ENCODE data around the gene DLX2.

DLX2 gene

DNA sequence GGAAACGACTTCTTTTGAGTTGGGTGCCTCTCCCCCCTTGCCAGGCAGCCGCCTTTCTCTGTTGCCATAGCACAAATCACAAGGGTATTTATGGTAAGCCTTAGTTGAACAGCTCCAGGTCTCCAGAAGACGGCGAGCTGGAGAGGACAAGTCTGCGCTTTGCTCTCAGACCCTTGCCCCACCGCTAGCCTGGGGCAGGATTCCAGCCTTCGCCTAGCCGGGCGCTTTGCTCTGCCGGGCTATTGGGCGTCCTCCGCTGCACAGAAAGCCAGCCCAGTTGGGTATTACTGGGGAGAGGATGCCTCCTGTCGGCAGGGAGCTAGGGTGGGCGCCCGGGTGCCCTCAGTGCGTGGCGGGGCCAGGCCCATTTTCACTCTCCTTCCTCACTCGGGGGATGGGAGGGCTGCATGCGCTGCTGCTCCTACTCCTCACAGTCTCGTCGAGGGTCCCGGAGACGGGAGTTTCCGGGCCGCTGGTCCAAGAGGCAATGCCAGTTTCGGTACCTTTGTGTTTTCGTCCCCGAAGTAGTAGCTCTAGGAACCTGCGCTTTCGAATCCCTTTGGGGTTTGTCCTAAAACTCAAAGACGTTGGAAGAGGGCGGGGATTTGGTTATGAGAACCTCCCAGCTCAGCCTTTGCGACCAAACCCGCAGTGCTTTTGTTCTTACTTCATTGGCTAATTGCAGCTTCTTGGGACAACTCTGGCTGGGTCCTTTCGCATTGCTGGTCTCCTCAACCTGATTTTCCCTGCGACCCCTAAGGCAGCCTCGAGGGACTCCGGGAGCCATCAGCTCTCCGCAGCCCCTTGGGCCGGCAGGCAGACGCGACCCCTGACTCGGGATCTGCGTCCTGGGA is 3.6 kb upstream of the DLX2 start:
- no peak for DNase-seq

DNA sequence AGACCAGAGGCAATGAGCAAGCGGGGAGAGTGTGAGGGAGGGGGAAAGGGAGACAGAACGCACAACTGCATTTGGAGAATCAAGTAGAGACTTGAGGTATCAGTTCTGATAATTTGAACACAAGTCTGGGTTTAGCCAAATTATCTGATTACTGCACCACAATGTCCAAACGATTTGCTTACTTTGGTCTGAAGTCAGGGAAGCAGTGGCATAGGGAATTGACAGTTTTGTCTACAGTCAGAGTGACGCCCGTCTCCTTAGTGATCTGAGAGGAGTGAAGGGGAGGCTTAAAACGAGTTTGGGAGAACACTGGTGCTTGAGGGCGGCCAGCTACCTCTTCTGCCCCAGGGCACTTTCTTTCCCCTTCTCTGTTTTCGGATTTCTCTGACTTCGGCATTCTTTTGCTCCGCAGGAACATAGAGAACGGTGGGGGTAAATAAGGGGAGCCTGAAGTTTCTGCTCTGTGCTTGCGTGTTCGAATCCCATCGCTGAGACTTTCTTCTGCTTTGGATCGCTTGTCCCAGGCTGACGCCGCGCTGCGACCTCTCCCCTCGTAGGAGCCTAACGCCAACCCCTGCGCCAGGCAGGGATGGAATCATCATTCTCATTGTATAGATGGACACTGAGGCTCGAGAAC is 2.9 kb upstream of the DLX2 start:
- no peak for DNase-seq

DNA sequence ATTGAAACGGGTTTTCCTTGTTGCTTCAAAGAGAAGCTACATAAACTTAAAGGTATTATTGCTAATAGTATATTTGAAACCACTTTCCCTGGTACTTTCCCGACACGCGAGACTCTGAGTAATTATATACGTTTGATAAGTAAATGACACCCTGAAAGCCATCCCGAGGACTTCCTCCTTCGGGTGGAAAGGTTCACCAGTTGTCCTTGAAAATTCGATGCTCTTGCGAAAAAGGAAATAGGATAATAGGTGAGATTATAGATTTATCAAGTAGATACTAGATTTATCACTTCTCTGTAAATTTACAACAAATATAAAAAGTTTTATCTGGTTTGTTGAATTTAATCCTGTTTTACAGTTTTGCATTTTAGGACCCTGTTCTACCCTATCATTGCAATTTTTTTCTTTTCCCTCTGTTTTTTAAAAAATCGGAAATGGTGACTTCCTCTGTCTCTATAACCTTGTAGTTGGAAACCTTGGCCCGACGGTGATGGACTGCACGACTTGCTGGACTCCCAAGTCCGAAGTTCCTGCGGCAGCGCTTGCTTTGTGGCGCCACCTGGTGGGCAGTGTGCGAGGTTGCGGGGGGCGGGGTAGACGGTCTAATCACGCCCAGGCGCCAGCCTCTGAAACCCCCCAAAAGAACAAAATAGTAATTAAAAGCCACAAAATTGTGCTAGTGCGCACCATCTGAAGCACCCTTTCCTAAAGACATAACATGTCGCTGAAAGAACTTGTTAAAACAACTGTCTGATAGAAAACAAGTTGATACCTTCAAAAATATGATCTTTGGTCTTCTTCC is 972 bp upstream of the DLX2 start:
- DNase-seq = peak; percentile 51

DNA sequence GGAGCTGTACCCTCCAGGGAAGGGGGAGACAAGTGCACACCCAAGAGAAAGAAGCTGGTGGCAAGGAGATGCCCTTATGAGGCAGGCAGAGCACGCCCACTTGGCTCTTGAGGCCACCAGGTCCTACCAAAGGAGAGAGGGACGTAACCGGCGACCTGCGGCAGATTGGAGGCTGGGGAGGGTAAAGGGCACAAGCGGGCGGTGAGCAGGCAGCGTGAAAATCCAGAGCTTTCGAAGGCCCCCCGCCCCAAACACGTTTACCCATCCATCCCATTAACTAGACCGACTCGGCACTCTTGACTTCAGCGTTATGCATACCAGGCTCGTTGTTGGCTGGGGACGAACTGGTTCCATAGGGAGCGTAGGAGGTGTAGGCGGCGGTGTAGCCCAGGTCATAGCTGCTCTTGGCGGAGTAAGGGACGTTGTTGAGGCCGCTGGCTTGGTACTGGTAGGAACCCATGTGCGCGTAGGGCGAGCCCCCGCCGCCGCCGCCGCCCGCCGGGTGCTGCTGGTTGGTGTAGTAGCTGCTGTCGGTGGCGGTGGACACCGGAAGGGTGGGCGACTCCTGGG is 794 bp downstream of the DLX2 start:
- no peak for DNase-seq

DNA sequence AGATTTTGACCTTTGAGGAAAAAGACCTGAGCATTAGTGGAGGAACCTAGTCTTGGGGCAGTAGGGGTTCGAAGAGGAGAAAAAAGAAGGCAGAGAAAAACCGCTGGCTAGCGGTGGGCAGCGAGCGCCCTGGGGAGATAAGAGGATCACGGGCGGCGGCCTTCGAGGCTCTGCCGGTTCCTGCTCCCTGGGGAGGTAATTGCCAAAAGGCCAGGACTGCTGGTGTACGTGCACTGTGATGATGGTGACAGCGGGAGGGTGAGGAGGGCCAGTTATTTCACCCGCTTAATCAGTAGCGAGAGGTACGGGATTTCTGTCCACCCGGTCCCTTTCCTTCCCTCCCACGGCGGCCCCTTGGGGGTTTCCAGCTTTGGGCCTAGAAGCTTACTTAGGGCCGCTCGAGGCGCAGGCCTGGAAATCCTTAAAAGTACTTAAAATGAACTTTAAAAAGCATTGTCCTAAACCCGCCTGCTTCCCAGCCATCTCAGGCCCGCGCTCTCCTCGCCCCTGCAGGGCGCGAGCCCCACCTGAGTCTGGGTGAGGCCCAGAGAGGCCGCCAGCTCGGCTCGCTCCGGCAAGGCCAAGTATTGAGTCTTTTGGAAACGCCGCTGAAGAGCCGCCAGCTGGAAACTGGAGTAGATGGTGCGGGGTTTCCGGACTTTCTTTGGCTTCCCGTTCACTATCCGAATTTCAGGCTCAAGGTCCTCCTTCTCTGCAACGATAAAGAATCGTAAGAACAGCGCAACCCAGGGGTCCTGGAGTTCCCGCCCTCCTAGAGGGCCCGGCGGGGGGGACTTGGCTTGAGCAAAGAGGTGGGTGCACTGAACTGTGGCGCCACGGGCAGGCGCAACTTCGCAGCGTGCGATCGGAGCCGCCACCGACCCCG is 1.5 kb downstream of the DLX2 start:
- no peak for DNase-seq

DNA sequence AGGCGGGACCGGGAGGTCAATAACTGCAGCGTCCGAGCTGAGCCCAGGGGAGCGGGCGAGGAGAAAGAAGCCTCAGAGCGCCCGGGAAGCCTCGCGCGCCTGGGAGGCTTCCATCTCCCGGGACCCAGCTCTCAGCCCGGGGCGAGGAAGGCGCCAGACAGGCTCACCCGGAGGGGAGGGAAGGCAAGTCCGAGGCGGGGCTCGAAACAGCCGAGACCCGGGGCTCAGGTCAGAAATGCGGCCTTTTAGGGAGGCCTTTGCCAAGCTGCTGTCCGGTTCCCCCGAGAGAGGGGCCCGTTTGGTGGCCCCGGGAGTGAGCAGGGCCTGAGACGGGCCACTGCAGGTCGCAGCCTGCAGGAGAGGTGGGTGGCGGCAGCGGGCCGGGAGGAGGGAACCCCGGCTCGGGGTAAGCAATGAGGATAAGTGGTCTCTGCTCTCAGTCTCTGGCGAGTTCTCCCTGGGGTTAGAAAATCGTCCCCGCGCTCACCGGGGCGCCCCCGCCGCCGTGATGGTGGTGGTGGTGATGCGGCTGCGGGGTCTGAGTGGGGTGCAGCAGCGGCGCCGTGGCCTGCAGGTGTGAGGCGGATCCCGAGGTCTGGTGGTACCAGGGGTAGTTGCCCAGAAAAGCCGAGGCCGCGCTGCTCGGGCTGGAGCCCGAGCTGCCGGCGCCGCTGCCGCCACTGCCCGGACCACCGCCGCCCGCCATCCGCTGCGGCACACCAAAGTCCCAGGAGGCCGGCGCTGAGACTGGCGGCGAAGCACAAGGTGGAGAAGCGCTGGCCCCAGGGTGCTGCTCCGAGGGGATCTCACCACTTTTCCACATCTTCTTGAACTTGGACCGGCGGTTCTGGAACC is 2.4 kb downstream of the DLX2 start:
- no peak for DNase-seq

DNA sequence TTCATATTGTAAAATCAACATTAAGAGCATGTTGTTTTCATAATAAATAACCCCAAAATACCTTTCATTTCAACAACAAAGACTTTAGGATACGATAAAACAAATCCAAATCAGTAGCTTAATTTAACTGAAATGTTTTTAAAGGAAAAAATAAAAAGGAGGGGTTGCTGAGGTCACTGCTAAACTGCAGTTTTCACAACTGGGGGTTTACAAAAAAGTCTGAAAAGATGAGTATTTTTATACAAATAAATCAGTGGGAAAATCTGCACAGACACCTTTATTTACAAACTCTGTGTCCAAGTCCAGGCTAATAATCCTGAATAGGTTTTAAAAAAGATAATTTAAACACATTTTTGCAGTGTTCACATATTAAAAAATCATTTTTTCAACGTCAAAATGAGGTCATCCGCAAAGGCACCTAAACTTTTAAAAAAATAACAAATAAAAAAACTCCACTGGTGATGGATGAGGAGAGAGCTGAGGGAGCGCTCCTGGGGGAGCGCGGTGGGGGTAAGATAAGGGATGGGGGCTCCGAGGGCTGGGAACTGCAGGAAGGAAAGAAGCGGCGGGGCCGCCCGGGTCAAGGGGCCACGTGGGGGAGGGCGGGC is 3.1 kb downstream of the DLX2 start:
- DNase-seq = no peak

DNA sequence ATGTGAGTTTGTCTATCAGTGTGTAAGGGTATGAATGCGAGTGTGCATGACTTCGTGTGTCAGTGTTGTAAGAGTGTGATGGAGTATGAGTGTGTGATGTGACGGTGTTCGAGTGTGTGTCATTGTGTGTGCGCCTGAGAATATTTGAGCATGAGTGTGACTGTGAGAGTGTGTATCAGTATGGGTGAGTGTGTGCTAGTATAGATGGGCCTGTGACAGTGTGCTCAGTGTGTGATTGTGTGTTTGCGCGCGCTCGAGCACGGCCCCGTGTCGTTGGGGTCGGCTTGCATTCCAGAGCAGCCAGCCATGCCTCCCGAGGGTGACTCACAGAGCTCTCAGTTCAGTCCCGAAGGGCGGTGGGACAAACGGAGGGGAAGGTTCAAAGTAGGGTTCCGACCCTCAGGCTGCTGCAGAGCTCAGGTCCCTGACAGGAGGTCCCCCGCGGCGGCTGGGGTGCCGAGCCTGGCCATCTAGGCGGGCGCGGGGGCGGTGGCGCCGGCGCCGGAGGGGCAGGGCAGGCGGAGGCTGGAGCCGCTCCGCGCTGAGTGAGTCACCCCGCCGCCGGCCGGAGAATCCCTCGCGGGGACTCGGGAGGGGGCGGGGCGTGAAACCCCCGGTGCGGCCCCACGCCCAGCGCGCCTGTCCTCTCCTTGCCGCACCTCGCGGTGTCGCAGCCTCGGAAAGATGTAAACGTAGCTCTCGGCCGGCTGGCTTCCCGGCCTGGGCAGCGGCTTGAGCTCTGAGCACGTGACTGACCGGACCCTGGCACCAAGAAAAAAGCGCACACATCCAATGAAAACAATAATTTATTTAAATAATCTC is 3.8 kb downstream of the DLX2 start:
- no peak for DNase-seq

DNA sequence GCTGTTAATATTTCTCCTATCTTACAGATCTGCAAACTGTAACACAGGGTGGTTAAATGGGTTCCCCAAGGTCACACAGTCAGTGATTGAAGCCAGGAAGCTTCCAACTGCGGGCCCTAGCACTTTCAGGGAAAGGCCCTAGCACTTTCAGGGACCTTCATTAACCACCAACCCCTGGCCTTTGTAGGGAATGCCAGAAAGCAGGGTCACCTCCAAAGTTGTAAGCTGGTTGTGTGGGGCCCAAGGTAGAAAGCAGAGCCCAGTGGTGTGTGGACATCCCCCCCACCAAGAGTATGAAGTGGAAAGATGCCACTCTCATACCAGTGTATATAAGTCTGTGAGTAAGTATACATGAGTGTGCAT is 4.4 kb downstream of the DLX2 start:
- no peak for DNase-seq

DNA sequence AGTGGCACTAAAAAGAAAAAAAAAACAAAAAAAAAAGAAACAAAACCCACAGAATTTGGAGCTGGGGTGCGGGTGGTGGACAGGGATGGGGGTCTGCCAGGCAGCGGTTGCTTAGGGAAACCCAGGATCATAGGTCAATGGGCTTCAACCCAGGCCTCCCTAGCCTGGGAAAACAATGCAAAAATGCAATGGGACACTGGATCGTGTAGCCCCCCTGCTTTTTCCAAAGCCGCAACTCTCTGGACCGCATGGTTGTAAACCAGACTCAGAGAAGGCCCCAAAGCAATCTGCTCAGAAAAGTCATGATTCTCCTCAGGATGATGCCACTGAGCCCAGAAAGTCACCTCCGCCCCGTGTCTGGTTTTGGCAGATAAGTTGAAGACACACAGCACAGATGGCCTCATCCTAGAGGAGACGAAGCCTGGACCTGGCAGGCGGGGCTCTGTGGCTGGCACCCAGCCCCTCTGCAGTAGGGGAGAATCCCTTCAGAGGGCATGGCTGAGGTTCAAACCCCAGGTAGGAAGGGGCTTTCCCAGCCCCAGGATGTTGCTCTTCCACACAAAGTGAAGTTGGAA is 5.1 kb downstream of the DLX2 start:
- no peak for DNase-seq

DNA sequence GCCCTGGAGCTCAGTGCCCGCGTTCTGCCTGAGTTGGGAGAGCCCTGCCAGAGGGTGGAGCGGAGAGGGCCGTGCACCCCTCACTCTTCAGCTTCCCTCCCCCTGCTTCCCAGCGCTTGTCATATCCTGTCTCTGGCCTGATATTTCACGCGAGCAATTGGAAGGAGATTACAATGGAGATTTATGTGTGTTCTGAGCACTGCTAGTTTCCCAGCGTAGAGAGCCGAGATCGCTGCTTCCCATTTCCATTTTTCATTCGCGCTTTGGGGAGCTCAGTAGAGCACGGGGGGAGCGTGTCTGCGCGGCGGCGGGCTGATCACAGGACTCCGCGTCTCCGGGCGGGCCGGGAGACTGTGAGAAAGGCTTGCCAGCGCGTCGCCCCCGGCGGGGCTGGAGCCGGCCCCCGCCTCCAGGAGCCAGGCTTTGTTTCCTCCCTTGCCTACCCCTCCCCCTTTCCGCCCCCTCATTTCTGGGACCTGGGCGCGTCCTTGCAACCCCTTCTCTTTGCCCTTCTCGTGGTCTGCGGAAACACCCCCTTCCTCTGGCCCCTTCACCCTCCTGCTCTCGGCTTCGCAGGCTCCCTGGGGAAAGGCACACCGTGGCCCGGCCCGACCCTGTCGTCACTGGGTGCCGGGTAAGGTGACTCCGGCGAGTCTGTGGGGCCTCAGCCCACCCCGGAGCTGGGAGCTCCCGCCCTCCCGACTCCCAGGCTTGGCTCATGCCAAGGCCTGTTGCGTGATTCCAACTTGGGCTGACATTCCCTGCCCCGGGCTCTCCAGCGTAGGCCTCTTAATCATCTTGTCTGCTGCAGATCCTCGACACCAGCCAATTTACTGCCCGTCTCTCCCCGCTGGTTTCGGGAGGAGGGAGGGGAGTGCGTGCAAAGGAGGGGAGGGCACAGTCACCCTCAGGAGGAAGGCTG is 5.8 kb downstream of the DLX2 start:
- DNase-seq = no peak

DNA sequence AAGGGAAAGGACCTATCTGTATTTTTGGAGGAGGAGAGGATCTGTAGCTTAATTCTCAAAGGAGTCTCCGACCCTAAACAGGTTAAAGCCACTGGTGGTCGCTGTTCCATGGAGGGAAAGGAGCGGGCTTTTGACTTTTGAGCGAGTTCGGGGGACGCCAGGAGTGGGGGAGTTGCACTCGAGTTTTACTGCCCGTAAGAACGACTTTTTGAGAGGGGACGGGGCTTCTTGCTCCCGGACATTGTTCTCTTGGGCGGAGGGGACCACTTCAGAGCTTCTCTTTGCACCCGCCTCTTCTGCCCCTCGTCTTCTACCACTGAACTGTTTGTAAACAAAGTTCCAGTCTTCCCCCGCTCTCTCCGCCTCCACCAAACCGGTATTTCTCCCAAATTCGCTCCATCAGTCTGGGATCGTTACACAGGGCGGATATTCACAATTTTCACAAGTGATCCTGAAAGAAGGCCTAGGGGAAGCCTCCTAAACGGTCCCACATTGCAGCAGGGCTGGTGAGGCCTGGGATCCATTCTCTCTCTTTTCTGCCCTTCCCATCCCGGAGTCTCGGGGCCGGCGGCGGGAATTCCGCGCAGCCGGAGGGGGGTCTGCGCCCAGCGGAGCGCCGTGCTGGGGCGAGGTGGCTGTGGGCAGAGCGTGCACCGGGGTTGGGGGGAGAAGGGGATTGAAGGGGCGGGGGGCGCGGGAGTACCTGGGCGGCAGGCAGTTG is 6.6 kb downstream of the DLX2 start:
- no peak for DNase-seq

DNA sequence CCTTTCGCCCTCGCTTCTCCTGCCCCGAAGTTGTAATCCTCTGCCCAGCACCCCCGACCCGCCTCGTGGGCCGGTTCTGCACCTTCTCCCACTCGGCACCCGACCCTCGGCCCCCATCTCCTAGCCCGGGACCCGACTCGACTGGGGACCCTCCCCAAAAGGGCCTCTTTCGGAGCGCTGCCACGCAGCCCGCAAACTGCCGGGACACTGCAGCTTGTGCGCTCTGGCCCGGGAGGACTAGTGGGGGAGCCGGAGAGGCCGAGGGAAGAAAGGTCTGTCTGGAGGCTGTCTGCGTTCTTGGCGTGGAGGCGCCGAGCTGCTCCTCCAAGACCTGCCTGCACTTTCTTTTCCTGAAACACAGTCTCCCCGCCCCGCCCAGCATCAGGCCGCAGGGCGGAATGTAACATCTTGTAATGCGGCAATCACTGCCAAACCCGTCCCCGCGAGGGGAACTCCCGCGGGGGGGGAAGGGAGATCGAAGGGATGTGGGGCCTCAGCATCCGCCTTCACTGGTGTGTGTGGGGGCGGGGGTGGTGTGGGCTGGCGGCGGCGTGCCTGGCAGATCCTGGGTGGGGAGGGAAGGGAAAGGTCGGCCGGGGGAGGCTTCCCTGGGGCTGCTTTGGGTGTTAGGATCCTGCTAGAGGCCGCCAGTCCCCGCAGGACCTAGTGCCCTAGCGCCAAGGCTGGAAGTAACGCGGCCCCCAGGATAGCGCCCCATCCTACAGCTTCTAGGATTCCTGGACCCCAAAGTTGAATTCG is 7.4 kb downstream of the DLX2 start:
- DNase-seq = no peak

DNA sequence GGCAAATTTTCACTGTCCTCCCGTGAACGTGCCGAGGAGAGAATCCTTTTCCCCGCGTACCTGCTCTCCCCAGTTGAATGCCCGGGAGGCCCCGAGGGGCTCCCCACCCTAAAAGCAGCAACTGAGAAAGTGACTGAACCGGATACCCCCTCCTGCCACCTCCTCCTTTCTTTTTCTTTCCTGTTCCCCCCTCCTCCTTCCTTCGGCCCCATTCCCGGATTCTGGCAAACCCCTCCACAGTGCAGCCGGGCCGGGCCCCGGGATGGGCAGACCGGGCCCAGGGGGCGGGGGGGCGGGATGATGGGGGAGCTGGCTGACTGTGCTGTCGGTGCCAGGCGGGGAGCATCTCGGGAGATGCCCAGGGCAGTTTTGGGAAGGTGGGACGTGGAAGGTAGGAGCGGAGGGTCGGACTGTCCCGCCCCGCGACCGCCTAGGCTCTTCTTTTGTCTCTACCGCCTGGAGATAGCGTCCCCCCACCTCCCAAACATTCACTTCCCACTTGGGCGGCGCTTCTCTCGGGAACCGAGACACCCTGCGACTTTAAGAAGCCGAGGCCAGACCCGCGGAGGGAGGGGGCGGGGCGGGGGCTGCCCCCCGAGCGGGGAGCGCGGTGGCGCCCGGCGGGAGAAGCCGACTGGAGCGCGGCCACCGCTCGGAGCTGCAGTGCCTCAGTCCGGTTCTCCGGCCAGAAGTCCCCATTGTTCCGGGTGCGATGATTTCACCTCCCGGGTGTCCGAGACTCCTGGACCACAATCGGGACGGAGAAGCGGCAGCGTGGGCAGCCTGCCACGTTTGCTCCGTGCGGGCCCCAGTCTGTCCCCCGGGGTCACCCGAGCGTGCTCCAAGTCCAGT is 8.2 kb downstream of the DLX2 start:
- DNase-seq = no peak

DNA sequence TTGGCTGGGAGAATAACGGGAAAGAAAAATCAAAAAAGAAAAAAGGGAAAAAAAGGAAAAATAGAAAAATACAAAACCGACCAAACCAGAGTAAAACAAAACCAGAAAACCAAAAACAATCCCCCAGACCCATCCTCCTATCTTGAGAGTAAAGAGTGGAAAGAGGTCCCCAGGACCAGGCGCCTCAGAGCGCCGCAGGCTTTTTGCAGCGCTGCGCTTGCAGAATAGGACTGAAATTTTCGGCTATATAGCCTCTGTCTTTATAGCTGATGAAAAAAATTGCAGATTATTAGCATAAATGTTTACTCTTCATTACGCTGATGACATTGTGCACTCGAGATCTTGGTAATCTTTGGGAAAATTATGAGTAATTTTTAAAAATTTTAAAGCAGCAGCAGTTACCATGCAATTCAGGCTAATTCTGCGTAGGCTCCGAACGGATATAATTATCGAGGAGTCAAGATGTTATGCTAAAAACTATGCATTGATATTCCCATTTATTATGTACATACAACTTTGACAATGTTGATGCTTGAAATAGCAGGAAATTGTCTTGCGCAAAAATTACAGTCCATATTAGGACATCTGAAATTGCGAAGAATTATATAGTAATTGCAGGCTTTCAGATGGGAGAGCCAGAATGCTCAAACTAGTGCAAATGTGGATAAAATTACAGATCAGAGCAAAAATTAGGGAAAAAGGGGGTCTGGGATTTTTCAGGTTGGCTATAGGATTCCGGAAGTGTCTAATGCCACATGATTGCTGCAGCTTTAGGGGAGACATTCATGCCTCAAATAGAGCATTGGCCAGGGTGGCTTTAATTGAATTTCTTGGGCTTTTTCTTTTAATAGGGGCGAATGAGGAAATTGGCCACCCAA is 9.0 kb downstream of the DLX2 start:
- DNase-seq = no peak
